DOHH2 (cell line): Measurements from ENCODE around the gene ETV7.

Source experiments
- CTCF ChIP-seq: fragments of 200-600 bp; sonication (generic); IDR thresholded peaks from one replicate; pipeline ENCODE4 v1.5.1; 2014; ENCODE audit warnings: antibody characterized with exemption, mild to moderate bottlenecking, low read depth, low read length; ENCODE audit not compliant: poor library complexity, severe bottlenecking
- EZH2phosphoT487 ChIP-seq: fragments of 200-600 bp; sonication (generic); IDR thresholded peaks from 2 replicates; pipeline ENCODE4 v1.6.1; 2017; ENCODE audit warnings: borderline replicate concordance, mild to moderate bottlenecking, antibody characterized with exemption, low read length, moderate library complexity, mixed read lengths

GRCh38 chr6:36339146-36339545, 48.3 kb downstream of the ETV7 start:
- TF ChIP-seq CTCF (no peak), EZH2phosphoT487 (no peak)
